IMR-90 (cell line): Measurements from ENCODE around the gene BCAS4.

ENCODE experiments used
- CTCF ChIP-seq: conservative IDR thresholded peaks from 2 replicates; pipeline ENCODE4 v1.5.1; 2012; ENCODE audit warnings: mild to moderate bottlenecking, low read depth, low read length, improper control_type of control experiment
- FOS ChIP-seq: fragments of 150-350 bp; IDR thresholded peaks from 2 replicates; pipeline ENCODE4 v1.6.1; 2016; ENCODE audit warnings: low read depth, low read length
- MAZ ChIP-seq: IDR thresholded peaks from 2 replicates; pipeline ENCODE4 v1.6.1; 2012; ENCODE audit warnings: low read depth, mild to moderate bottlenecking, low read length, improper control_type of control experiment, moderate library complexity, borderline replicate concordance
- POLR2A ChIP-seq: IDR thresholded peaks from 2 replicates; pipeline ENCODE4 v1.6.1; 2012; ENCODE audit warnings: mild to moderate bottlenecking, low read depth, low read length
- RFX5 ChIP-seq: IDR thresholded peaks from 2 replicates; pipeline ENCODE4 v1.8.0; 2012; ENCODE audit warnings: low read depth, mild to moderate bottlenecking, low read length, moderate library complexity
- TF ChIP-seq, protein P1 (sequence below): fragments of 150-350 bp; IDR thresholded peaks from 2 replicates; pipeline ENCODE4 v1.6.1; 2017; ENCODE audit warnings: mild to moderate bottlenecking, antibody characterized with exemption, low read length, low read depth

DNA sequence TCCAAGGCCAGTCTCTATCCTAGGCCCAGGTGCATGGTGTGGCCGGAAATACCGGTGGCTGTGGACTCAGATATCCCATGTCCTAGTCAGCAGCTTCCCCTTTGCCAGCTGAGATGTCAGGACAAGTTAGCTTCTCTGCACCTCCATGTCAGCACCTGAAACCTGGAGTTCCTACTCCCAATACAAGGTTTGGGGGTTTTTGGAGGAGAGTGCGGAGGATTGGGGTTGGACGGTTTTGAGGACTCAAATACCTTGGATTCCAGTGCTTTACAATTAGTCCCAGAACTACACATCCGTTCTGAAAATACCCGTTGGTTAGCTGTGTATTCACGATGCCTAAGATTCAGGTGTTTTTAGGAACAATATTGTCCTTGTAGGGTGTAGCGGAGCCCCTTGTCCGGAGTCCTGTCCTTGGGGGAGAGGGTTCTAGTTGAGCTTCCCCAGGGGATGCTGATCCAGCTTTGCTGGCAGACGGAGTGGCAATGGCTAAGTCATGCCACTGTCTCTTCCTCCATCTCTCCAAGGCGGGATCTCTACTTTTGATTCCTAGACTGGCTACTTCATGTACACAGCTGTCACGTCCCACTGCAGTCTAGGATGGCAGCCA lies 91.4 kb downstream of the BCAS4 start:
- no peak for TF ChIP-seq POLR2A
- no peak for TF ChIP-seq CTCF
- TF ChIP-seq MAZ = no peak
- no peak for TF ChIP-seq FOS
- TF ChIP-seq RFX5 = no peak
- TF ChIP-seq, protein P1, sequence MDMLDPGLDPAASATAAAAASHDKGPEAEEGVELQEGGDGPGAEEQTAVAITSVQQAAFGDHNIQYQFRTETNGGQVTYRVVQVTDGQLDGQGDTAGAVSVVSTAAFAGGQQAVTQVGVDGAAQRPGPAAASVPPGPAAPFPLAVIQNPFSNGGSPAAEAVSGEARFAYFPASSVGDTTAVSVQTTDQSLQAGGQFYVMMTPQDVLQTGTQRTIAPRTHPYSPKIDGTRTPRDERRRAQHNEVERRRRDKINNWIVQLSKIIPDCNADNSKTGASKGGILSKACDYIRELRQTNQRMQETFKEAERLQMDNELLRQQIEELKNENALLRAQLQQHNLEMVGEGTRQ = no peak
